Right renal cortex interstitium (tissue), 3 donors: ENCODE measurements around the gene ME2. TPM values are rescaled to one million over a fixed set of nuclear protein-coding genes. Genes with fewer than 3 reads are reported as not detected.
A peak's percentile ranks its signal among the peaks of the same experiment; 100 is the strongest.
"Not testable (repeated sequence)": the region's sequence is repeated elsewhere in the genome, so short reads cannot be mapped to it uniquely, and the experiment has no call there.

Experiments
- DNase-seq, 3 donors: peaks; one replicate each; pipeline ENCODE4 v3.0.0-alpha.2; 2013; ENCODE audit warnings: low read depth in 3 of 3, low spot score in 2 of 3
- polyA plus RNA-seq, 3 donors: library from polyadenylated mRNA; unstranded; fragments of 120-200 nt; gene quantifications; one replicate each; pipeline ENCODE4 v1.2.1, GENCODE V29; 2013; ENCODE audit not compliant: insufficient read length in 3 of 3

Gene ME2
- polyA plus RNA-seq, 3 donors = 32.4 to 36.5 (median 35.8) TPM

DNA sequence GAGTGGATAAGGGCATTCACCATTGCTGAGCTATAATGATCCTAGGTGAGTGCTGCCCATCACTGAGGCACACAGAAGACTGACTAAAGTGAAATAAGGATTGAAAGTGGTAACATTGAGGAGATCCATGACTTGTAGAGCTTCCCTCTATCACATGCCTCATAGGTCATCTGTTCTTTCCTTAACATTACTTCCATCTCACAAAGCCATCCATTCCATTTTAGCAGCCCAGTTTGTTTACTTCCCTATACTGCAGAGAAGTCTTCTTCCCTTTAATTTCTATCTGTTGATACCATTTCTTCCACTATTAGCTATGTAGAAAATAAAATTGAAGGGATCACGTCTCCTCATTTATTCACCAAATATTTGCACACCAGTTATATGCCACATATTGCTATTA is 32.1 kb downstream of the ME2 start:
- DNase-seq = no peak

DNA sequence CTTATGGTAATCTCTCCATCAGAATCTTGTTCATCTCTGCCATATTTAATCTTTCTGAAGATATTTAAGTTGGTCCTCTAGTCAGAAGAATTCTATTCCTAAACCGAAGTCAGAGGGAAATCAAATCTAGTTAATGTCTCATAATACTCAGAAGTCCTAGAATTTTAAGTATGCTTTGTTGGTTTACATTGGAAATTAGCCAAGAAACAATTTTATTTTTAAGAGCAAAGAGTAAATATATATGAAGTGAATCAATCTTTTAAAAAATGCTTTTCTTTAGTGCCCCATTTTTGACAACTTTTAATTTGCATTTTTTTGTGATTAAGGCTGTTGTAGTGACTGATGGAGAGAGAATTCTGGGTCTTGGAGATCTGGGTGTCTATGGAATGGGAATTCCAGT is 38.1 kb downstream of the ME2 start:
- no peak for DNase-seq

DNA sequence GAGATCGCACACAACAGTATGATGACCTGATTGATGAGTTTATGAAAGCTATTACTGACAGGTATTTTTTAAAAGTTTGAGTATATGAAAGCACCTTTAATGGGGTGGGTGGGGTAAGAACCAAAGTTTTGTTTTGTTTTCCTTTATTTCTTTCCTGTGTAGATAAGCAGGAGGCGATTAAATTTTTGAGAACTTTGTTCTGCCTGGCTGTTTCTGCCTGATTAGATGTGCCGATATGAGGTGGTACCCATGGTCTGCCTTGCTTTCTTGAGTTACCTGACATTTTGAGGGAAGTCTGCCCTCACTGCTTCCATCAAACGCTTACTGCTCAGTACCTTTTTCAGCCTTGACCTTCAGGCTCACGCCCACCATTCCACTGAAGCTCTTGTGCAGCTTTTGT is 39.2 kb downstream of the ME2 start:
- DNase-seq = no peak

DNA sequence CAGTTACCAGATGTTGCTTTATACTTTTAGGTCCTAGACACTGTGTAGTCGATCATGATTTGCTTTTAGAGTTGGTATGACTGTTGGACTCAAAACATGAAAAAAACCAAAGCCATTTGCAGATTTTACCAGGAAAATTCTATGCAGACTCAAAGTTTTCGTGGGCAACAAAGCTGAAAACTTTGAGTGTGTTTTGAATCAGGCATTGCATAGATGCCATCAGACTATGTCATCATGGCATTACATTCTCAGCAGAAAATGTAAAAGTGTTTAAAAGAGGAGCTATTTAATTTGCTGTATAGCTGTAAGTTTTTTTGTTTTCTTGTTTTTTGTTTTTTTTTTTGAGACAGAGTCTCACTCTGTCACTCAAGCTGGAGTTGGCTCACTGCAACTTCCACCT is 45.5 kb downstream of the ME2 start:
- DNase-seq = no peak

DNA sequence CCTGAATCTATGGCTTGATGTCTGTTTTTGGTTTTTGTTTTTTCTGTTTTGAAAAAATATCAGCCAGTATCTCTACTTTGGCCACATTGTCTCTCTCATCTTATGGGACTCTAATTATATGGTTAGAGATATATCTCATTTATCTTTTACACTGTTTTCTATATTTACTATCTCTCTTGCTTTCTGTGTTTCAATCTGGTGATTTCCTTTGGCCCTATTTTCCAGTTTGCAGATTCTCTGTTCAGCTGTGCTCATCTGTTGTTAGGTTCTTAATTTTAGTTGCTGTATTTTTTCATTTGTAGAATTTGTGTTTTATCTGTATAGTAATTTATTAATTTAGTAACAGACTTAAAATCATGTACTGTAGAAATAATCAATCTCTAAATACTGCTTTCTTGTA is 47.6 kb downstream of the ME2 start:
- DNase-seq = no peak

DNA sequence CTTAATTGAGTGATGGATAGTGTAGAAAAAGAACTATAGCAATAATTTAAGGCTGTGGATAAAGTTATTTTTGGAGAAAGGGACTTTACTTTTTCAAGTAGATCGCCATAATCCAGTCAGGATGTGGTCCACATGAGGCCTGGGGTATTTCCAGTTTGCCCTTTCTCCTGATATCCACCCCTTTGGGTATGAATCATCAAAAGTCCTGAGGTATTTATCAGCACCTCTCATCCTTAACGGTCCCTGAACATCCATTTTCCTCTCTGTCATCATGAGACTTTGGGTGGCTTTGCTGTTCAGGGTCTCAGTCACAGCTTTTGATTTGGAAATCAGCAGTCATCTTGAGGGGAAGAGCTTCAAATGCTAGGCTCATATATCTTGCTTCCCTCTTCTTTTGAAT is 49.6 kb downstream of the ME2 start:
- no peak for DNase-seq

DNA sequence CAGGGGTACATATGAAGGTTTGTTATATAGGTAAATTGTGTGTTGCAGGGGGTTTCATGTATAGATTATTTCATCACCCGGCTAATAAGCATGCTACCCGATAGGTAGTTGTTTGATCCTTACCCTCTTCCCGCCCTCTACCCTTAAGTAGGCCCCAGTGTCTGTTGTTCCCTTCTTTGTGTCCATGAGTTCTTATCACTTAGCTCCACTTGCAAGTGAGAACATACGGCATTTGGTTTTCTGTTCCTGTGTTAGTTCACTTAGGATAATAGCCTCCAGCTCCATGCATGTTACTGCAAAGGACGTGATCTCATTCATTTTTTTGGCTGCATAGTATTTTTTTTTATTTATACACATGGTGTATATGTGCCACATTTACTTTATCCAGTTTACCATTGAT is 54.8 kb downstream of the ME2 start:
- no peak for DNase-seq

DNA sequence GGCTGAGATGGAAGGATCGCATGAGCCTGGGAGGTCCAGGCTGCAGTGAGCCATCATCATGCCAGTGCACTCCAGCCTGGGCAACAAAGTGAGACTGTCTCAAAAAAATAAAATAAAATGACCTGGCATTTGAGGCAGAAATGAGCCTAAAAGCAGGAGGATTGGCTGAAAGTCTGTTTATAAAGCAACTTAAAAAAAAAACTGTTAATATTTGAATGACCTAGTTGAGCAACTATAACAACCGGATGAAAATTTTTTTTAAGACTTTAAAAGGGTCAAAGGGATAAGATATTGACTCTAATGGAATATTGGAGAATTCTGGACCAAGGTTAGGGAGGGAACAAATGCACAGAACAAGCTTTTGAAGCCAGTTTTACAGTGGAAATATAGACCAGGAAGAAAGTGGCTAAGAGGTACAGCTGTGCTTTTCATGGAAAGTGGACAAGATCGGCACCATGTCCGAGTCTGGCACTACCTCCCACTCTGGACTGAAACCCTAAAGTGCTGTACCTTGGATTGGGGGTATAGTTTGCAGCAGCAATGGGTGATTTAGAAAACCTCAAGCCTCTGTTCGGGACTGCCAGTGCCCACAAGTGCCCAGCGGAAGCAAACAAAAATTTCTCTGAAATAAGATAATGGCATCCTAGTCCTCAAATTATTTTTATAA is 55.8 kb downstream of the ME2 start:
- no peak for DNase-seq

DNA sequence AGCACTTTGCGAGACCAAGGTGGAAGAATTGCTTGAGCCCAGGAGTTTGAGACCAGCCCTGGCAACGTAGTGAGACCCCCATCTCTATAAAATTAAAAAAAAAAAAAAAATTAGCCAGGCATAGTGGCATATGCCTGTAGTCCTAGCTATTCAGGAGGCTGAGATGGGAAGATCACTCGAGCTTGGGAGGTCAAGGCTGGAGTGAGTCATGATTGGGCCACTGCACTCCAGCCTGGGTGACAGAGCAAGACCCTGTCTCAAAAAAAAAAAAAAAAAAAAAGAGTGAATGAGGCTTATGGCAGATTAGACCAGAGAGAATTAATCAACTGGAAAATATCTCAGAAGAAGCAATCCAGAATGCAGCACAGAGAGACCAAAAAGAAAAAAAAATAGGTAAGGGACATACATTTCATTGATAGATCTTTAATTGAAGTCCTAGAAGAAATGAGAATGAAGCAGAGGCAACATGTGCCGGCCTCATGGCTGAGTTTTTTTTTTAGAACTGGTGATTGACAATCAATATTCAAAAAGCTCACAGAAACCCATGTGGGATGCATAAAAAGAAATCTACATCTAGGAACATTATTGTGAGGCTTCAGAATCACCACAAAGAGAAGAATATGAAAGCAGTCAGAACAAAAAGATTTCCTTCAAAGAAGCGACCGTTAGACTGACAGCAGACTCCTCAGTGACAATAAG is 56.7 kb downstream of the ME2 start:
- DNase-seq = no peak

DNA sequence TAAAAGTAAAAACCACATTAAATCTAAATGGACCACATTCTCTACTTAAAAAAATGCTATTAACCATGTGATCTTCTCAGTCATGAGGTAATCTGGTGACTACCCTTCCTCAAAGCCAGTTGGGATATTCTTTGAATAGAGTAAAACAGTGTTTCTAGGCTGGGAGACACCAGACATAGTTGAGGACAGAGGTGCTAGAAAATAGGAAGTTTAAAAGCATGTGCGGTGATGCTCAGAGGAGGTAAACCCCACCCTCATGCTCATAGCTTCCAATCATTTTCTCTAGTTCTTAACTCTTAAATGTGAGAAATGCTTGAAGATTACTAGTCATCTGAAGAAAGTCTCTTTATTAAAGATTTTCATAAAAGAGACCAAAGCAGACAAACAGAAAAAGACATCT is 58.3 kb downstream of the ME2 start:
- DNase-seq = no peak

DNA sequence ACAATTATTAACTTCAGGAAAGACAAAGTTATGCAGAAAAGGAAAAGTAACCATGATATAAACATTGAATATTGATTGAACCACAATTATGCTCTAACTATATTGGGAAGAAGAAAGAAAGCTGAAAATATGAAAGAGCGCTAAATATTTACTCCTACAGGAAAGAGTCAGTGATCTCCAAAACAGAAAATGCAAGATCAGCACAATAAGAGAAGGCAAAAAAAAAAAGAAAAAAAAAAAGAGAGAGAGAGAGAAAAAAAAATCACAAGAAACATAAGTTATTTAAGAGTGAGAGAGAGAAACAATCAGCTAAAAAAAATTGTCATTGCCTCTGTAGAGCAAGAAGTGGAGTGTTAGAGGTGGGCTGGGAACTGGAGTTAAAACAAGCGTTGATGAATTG is 60.0 kb downstream of the ME2 start:
- DNase-seq = no peak

DNA sequence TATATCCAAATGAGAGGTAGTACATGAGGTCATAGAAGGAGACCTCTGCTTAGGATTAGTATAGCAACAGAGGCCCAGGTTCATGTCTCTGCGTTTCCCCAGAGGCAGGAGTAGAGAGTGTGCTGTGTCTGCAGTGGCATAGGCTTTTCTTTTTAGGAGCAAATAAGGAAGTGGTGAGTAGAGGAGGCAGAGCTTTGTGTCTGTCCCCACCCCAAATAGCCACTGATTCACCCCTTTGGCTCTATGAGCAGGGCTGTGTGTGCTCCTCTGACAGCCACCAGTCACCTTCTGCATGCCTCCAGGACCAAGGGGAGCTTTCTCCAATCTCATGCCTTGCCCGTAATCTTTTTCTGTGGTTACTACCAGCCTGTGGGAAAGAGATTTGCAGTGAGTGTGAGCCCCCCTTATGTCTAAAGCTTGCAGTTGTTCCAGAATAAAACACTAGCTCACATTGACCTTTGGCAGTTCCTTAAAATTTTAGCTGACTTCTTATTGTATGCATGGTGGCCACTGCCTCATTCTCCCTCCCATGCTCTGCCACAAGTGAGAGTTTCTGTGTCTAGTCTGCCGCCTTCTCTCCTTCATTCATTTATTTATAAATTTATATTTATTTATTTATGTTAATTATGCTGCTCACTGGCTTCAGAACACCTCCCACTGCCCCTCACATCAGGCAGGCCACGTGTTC is 65.5 kb downstream of the ME2 start:
- DNase-seq = no peak

DNA sequence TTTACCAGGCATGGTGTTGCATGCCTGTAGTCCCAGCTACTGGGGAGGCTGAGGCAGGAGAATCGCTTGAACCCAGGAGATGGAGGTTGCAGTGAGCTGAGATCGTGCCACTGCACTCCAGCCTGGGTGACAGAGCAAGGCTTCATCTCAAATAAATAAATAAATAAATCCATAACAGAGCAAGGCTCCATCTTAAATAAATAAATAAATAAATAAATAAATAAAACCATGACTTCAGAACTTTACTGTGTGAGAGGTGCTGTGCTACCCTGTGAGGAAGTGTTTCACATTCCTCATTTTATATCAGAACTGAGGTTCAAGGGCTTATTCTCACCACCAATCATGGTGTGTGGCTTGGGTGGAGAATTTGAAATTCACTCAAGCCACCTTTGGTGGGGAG is 67.0 kb downstream of the ME2 start:
- DNase-seq = not testable (repeated sequence)

DNA sequence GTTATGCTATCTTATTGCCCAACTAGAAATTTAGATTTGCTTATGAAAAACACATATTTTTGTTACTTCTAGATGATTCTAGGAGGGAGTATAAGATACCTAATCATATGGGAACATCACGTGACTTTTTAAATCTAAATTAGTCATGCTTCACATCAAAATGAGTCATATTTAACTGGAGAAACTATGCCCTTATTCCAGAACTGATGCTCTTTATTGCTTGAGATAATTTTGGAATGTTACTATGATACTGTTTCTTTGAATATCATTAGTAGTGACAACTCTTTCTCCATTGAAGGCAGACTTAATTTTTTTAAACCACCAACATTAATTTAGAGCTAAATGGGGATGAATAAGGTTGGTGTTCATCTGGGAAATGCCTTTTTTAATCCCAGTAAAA is 69.0 kb downstream of the ME2 start:
- DNase-seq = no peak

DNA sequence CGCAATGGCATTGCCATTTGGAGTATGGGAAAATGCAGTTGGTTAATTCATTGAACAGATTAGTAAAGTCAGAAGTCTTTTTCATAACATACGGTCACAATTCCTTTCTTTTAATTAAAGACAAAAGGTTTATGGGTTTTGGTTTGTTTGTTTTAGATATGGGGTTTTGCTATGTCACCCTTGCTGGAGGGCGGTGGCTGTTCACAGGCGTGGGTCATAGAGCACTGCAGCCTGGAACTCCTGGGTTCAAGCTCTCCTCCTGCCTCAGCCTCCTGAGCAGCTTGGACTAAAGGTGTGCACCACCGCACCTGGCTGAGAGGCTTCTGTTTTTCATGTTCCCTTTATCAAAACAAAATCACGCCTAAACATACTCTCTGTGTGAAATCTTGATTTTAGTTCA is 70.3 kb downstream of the ME2 start:
- DNase-seq = no peak

DNA sequence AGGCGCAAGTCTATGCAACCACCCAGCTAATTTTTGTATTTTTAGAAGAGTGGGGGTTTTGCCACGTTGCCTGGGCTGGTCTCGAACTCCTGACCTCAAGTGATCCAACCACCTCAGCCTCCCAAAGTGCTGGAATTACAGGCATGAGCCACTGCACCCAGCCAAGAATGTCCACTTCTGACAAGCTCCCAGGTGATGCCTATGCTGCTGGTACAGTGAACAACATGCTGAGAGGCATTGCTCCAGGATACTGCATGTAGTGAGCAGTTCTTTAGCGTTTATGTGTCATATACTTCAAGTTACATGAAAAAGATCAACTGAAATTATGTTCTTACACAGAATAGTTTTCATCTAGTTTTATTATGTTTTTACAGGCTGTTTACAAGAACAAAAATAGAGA is 71.7 kb downstream of the ME2 start:
- no peak for DNase-seq

DNA sequence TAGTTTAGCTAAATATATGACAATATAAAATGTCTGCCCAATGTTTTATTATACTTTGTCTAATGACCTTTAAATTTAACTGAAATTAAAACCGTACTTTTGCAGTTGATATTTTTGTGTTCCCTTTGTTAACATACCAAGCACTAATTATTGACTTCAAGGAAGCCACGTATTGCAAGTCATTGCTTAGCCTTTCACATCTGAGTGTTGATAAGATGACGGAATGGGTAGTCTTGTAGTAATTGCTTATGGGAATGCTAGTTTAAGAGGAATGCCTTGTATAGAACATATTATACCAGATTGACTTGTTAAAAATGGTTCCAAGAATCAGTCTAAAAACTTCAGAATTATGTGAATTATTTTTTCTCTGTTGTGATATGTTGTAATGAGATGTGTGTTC is 74.9 kb downstream of the ME2 start:
- no peak for DNase-seq

DNA sequence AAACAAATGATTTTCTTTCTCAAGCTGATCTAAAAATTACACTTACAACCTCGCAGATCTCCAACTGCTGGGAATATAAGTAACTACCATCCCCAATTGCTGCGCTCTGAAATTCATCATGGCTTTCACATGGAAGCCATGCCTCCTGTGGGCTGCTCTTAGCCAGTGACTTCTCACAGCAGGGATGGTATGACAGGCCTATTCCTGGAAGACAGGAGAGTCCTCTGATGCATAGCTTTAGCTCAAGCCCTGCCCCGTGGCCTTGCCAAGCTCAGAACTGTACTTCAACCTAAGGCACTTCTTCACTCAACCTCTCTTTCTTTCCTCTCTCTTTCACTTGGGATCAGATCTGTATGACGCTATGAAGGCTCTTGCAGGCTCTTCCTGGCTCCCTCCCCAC is 76.3 kb downstream of the ME2 start:
- no peak for DNase-seq

DNA sequence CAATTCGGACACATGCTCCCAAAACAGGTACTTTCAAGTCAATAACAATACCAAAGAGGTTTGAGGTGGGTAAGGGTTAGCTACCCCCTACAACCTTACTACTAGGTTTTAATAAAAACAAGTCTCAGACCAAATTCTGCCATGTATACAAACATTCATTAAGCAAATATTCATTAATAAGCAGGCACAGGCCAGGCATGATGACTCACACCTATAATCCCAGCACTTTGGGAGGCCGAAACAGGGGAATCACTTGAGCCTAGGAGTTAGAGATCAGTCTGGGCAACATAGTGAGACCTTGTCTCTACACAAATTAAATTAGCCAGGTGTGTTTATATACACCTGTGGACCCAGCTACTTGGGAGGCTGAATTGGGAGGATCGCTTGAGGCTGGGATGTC is 77.2 kb downstream of the ME2 start:
- DNase-seq = no peak

DNA sequence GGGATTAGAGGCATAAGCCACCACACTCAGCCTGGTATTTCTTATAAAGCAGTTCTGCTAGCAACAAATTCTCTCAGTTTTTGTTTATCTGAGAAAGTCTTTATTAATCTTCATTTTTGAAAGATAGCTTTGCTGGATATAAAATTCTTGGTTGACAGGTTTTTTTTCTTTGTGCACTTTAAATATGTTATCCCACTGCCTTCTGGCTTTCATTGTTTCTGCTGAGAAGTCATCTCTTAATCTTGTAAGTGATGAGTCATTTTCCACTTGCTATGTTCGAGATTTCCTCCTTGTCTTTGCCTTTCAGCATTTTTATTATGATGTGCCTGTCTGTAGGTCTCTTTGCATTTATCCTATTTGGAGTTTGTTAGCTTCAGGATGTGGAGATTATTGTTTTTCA is 83.1 kb downstream of the ME2 start:
- no peak for DNase-seq

DNA sequence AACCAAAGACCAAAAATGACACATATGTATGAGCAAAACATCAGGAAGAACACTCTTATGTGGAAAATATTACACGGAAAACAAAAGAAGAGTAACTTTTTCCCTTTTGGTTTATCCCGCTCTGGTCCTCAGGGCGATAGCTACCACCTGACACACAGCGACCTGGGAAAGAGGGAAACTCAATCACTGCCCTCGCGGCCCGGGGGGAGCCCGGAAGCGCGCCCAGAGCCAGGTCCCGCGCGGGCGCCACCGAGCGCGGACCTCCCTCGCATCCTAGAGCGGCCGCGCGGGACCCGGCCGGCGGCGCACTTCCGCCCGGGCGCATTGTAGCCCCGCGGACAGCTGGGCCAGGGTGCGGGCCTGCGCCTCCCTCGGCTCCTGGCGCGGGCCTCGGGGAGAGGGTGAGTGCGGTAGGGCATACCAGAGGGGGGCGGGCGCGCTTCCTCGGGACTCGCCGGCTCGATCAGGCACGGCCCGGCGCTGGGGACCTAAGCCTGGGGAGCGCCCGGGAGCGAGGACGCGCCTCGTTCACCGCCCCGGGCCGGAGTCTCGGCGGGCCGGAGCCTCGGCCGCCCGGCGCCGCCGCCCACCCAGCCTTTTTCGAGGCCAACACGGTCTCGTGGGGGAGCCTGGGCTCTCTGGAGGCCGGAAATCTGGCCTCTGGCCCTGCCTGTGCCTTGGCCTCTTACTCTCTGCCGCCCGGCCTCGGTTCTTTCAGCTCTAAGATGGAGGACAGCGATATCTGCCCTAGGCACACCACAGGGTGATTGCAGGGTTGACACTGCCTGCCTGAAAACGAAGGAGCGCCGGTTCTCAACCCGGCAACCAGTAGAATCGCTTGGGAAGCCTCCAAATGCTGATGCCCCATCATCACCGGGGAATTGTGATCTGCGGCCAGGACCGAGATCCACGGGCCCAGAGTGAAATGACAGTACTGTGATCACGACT is 89.1 kb downstream of the ME2 start, which contains the start of gene ELAC1:
Gene ELAC1 (plus strand): TSS at position 327 of the 948 bp plus-strand sequence. CDS start 6,365 bp downstream, outside the sequence.
- DNase-seq = peak; percentile 53 to 66 (median 57)
